ENCODE measurements around the gene SLC12A4.

The SLC12A4 gene

GRCh38 chr16:67963292-67963661 lies 5.2 kb downstream of the SLC12A4 start:
- Histone ChIP-seq H3K36me3 (ENCODE audit: control insufficient read depth, insufficient read depth, low read length) (no peaks in the 10 kb centered on the region), H3K27ac (peak overlapping the region; percentile 4), H3K79me2 (peaks cover 25% of the 10 kb centered on the region), H3K9ac (no peak overlapping the region), H3K4me2 (ENCODE audit: low read length) (no peak overlapping the region), H3K4me3 (ENCODE audit: low read depth, low read length) (no peak overlapping the region), H3K27me3 (ENCODE audit: control insufficient read depth, insufficient read depth, low read length) (no peaks in the 10 kb centered on the region), H3K4me1 (peaks cover 51% of the 10 kb centered on the region), H2AFZ (no peak overlapping the region), H3K9me3 (ENCODE audit: control insufficient read depth, low read length) (no peaks in the 10 kb centered on the region)
- TF ChIP-seq CTCF (IDR thresholded peaks at IDR 0.05), result no peak

GRCh38 chr16:67962135-67962534 lies 6.3 kb downstream of the SLC12A4 start:
- Histone ChIP-seq H3K79me2 (peaks cover 27% of the 10 kb centered on the region), H3K9ac (no peak overlapping the region), H3K36me3 (ENCODE audit: control insufficient read depth, insufficient read depth, low read length) (no peaks in the 10 kb centered on the region), H3K27ac (peak overlapping the region; percentile 50), H3K4me3 (ENCODE audit: low read depth, low read length) (no peak overlapping the region), H3K4me2 (ENCODE audit: low read length) (no peak overlapping the region), H3K27me3 (ENCODE audit: control insufficient read depth, insufficient read depth, low read length) (no peaks in the 10 kb centered on the region), H2AFZ (no peak overlapping the region), H3K4me1 (peaks cover 48% of the 10 kb centered on the region), H3K9me3 (ENCODE audit: control insufficient read depth, low read length) (no peaks in the 10 kb centered on the region)
- TF ChIP-seq CTCF (IDR thresholded peaks at IDR 0.05), result no peak

- Histone ChIP-seq H3K27me3 (ENCODE audit: control insufficient read depth, insufficient read depth, low read length) (no peaks in the 10 kb centered on the region), H3K4me2 (ENCODE audit: low read length) (peak overlapping the region; percentile 24), H3K79me2 (peaks cover 27% of the 10 kb centered on the region), H3K27ac (peak overlapping the region; percentile 50), H3K36me3 (ENCODE audit: control insufficient read depth, insufficient read depth, low read length) (no peaks in the 10 kb centered on the region), H3K9me3 (ENCODE audit: control insufficient read depth, low read length) (no peaks in the 10 kb centered on the region), H3K9ac (no peak overlapping the region), H2AFZ (no peak overlapping the region), H3K4me3 (ENCODE audit: low read depth, low read length) (no peak overlapping the region), H3K4me1 (peaks cover 43% of the 10 kb centered on the region)
- TF ChIP-seq CTCF (IDR thresholded peaks at IDR 0.05), result no peak
These were observed 6.9 kb downstream of the SLC12A4 start for GRCh38 chr16:67961551-67961957.

- Histone ChIP-seq H3K4me3 (ENCODE audit: low read depth, low read length) (no peak overlapping the region), H3K79me2 (peaks cover 27% of the 10 kb centered on the region), H3K36me3 (ENCODE audit: control insufficient read depth, insufficient read depth, low read length) (no peaks in the 10 kb centered on the region), H2AFZ (no peak overlapping the region), H3K9ac (no peak overlapping the region), H3K4me1 (peaks cover 31% of the 10 kb centered on the region), H3K27ac (no peak overlapping the region), H3K4me2 (ENCODE audit: low read length) (no peak overlapping the region), H3K27me3 (ENCODE audit: control insufficient read depth, insufficient read depth, low read length) (no peaks in the 10 kb centered on the region), H3K9me3 (ENCODE audit: control insufficient read depth, low read length) (no peaks in the 10 kb centered on the region)
- no peak for TF ChIP-seq CTCF (IDR thresholded peaks at IDR 0.05)
These were observed 8.7 kb downstream of the SLC12A4 start for GRCh38 chr16:67959536-67960329.

- Histone ChIP-seq H2AFZ (no peak overlapping the region), H3K9me3 (ENCODE audit: control insufficient read depth, low read length) (no peaks in the 10 kb centered on the region), H3K79me2 (peaks cover 18% of the 10 kb centered on the region), H3K27ac (no peak overlapping the region), H3K4me3 (ENCODE audit: low read depth, low read length) (no peak overlapping the region), H3K27me3 (ENCODE audit: control insufficient read depth, insufficient read depth, low read length) (no peaks in the 10 kb centered on the region), H3K9ac (no peak overlapping the region), H3K36me3 (ENCODE audit: control insufficient read depth, insufficient read depth, low read length) (no peaks in the 10 kb centered on the region), H3K4me2 (ENCODE audit: low read length) (no peak overlapping the region), H3K4me1 (peaks cover 15% of the 10 kb centered on the region)
- no peak for TF ChIP-seq CTCF (IDR thresholded peaks at IDR 0.05)
These were observed 10.8 kb downstream of the SLC12A4 start for GRCh38 chr16:67957622-67958021.
